ENCODE data around the gene MIF4GD. TPM values are rescaled to one million over a fixed set of nuclear protein-coding genes. Genes with fewer than 3 reads are reported as not detected.
"Not testable (repeated sequence)": the region's sequence is repeated elsewhere in the genome, so short reads cannot be mapped to it uniquely, and the experiment has no call there.

The MIF4GD gene
- total RNA-seq, 1 donor from 2014 or later, result 15.4 TPM

DNA sequence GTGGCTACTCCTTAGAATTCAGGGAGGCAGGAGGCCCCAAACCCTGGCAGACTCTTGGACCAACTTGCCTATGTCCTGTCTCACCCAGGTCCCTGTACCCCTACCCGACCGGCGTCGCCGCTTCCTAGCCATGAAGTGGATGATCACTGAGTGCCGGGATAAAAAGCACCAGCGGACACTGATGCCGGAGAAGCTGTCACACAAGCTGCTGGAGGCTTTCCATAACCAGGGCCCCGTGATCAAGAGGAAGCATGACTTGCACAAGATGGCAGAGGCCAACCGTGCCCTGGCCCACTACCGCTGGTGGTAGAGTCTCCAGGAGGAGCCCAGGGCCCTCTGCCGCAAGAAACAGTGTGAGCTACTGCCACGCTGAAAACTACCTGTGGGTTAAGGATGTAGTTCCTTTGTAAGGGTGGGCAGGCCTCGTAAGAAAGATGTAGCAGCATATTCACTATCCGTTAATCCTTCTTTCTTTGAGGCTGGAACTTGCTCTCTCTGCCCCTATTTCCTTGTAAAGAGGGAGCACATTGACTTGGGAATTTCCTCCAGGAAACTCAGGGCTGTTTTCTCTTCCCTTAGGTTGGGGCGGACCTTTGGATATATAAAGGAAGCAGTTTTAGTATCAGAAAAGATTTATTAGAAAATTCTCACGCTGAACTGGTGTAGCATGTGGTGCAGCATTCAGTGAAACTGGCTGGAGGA lies 5.3 kb downstream of the MIF4GD start:
- intact Hi-C loops (cut with micrococcal nuclease), result no loop called here
- ATAC-seq (no peak), DNase-seq (no peak)

DNA sequence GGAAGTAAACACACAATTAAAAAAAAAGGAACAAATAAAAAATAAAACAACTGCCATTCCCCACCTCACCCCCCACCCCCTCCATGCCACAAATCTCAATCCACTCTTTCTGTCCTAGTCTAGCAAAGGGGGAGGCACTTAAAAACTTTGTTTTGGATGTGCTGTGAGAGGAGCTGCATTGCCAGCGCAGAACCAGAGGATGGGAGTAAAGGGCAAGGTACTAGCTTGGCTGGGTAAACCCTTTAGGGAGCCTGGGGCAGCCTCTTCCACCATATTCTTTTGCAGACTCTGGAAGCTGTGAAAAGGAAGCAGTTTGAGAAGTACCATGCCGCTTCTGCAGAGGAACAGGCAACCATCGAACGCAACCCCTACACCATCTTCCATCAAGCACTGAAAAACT lies 8.0 kb downstream of the MIF4GD start:
- no peak for DNase-seq
- intact Hi-C loops (cut with micrococcal nuclease), result no loop called here

DNA sequence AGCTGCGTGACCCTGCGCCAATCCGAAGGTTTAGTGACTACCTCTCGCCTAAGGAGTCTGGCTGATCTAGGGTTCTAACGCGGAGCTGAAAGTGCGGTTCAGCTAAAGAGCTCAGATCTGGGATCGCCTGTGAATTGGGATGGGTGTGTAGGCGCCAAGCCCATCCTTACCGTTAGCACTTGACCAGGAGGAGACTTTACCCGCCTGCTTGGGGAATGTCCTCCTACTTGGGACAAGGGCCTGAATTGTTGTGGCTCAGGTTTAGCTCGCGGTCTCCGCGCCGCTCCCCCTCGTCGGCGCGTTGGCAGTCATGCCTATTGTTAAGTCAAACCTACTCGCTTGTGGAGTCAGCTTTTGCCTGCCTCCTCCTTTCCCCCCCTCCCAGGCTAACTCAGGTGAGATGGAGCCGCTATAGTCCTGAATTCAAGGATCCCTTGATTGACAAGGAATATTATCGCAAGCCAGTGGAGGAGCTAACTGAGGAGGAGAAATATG lies 8.9 kb downstream of the MIF4GD start:
- DNase-seq (no peak), ATAC-seq (no peak)
- intact Hi-C loops (cut with micrococcal nuclease), result no loop called here

More for the DNA sequence above, 8.0 kb downstream of the MIF4GD start:
- no peak for ATAC-seq

DNA sequence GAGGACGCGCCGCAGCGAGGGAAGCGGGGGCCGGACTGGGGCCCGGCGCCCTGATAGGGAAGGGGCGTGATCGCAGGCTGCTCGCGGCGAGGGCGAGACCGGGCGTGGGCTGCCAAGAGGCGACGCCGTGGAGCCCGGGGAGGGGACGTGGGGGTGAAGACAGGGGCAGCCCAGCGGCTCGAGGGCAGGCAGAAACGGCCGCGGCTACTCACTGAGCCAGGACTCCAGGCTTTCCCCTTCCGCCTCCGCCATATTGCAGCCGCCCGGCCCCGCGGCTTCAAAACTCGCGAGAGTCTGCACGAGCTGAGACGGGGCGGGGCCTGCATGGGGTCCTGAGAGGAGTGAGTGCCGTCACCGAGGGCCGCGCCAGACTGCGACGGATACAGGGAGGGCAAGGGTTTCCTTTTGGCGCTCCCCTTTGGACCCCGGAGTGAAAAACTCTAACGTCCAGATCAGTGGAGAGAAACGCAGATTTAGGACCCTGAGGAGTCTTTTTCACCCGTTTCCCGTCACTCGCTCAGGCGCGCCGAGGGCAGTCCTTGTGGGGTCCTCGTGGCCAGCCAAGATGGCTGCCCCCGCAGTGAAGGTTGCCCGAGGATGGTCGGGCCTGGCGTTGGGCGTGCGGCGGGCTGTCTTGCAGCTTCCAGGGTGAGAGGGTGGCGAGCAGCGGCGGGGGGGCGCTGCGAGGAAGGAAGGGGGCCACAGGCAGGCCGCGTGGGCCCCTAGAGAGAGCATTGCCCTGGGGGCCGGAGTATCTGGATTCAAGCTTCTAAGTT lies 9.5 kb downstream of the MIF4GD start, which contains the start of the genes GGA3 and MRPS7:
GGA3 (minus strand) TSS at position 271 of the 776 bp plus-strand sequence; CDS start at position 252, 19 bp downstream.
MRPS7 (plus strand) TSS at position 544 of the 776 bp plus-strand sequence; CDS start at position 566, 22 bp downstream.
- peak; percentile 98 for ATAC-seq
- intact Hi-C loops (cut with micrococcal nuclease), result no loop called here
- peak; percentile 98 for DNase-seq

DNA sequence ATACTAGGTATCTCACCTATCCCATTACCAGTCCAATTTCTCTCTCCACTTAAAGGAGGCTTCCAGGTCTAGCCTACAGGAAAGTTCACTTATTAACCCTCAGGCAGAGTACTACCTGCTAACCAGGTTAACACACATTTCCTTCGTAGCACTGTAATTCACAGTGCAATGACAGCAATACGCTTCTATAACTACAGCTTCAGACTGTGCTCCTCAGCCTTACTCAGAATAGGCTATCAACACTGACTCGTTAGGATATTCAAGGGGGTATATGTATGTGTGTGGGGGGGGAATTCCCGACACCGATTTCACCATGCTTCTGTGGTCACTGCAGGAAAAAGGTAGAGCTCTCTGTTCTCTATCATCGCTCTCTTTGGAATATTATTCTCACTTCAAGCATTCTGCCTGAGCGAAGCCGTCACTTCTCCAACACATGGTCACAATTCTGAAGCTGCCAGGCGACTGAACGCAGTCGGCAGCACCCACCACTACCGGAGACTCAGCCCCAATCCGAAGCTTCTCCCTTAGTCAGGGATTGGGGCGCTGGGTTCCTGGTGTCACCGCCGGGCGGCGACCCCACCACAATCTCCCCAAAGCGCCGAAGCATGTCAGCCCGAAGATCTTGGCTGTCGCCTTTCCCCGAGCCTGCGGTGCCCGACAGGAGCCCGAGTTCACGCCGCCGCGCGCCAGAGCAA lies 10.2 kb downstream of the MIF4GD start:
- DNase-seq, result no peak
- ATAC-seq, result peak; percentile 4
- intact Hi-C loops (cut with micrococcal nuclease), result no loop called here

DNA sequence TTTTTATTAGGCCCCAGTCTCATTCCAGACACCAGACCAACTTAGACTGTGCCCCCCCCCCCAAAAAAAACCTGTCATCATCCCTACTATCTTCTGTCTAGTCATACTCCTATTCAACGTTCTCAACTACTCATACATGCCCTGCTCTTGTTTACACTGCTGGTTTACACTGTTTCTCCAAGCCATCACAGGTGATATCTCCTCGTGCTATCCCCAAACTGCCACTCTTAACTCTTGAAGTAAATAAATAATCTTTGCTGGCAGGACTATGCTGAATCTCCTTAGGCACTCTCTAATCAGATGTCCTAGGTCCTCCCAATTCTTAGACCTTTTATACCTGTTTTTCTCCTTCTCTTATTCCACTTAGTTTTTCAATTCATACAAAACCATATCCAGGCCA lies 13.8 kb downstream of the MIF4GD start:
- intact Hi-C loops (cut with micrococcal nuclease); DNase-seq; ATAC-seq: not testable (repeated sequence)

GRCh38 chr17:75255954-75256698 lies 14.9 kb downstream of the MIF4GD start:
- ATAC-seq; intact Hi-C loops (cut with micrococcal nuclease); DNase-seq: not testable (repeated sequence)

DNA sequence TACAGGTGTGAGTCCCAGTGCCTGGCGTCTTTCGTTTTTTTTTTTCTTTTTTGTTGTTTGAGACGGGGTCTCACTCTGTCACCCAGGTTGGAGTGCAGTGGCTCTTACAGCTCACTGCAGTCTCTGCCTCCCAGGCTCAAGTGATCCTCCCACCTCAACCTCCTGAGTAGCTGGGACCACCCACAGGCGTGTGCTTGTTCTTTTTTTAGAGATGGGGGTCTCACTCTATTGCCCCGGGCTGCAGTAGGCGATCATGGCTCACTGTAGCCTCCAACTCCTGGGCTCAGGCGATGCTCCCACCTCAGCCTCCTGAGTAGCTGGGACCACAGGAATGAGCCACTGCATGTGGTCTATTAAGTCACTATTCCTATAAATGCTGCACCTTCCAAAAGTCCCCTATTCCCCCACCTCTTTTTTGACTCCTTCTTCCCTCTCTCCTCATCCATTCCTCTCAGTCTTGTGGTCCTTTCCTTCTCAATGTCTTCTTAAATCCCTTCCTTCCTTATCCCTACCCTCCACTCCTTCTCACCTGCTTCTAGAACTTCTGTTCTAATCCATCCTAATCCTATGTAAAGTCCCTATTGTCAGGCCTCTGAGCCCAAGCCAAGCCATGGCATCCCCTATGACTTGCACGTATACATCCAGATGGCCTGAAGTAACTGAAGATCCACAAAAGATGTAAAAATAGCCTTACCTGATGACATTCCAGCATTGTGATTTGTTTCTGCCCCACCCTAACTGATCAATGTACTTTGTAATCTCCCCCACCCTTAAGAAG lies 18.8 kb downstream of the MIF4GD start:
- ATAC-seq, result no peak
- DNase-seq, result no peak
- intact Hi-C loops (cut with micrococcal nuclease), result no loop called here

DNA sequence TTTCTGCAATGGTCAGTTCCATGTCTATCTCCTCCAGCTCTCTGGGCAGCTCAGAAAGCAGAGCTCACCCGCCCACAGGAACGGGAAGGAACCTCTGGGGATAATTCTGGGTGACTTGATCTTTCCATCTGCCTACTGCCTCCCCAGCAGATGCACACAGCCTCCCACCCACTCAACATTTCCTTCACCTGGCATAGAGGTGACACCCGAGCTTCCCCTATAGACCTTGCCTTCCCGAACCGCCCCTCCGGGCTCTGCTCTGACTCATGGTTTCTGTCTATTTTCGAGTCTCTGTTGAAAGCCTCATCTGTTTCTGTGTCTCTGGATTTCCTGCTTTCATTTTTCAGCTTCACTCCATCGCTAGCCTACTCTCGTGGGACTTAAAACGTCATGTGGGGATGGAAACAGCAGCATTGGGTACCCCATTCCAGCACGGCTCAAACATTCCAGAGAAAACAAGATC lies 21.0 kb downstream of the MIF4GD start:
- peak; percentile 72 for ATAC-seq
- intact Hi-C loops (cut with micrococcal nuclease), result no loop called here
- DNase-seq, result no peak

GRCh38 chr17:75249564-75249963 lies 21.5 kb downstream of the MIF4GD start:
- no peak for ATAC-seq
- intact Hi-C loops (cut with micrococcal nuclease), result no loop called here

DNA sequence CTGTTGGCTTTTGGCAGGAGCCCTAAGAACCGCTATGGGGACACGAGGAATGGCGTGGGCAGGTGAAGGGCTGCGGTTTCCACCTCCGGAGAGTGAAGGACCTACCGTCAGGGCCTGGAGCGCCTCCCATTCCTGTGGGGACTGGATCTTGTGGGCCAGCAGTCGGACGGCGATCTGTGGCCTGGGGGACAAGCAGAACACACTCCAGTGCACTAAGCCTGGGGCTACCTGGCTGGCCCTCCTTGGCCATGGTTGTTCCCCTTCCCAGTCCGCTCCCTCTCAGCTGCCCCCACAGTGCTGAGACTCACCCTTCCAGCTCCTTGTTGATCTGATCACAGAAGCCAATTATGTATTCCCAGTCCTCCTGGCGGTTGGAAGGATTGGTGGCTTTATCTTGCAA lies 24.6 kb downstream of the MIF4GD start:
- intact Hi-C loops (cut with micrococcal nuclease), result no loop called here
- DNase-seq (no peak), ATAC-seq (no peak)

More at GRCh38 chr17:75249564-75249963, 21.5 kb downstream of the MIF4GD start:
- no peak for DNase-seq

- DNase-seq (no peak), ATAC-seq (no peak)
- intact Hi-C loops (cut with micrococcal nuclease), result no loop called here
These were observed 26.0 kb downstream of the MIF4GD start for GRCh38 chr17:75245011-75245410.

- intact Hi-C loops (cut with micrococcal nuclease), result no loop called here
- ATAC-seq (no peak), DNase-seq (no peak)
These were observed 26.7 kb downstream of the MIF4GD start for GRCh38 chr17:75244133-75244866.

GRCh38 chr17:75242461-75243042 lies 28.5 kb downstream of the MIF4GD start:
- intact Hi-C loops (cut with micrococcal nuclease), result no loop called here
- ATAC-seq, result no peak

GRCh38 chr17:75241996-75242460 lies 29.0 kb downstream of the MIF4GD start:
- DNase-seq, result no peak
- ATAC-seq, result no peak

More at GRCh38 chr17:75242461-75243042, 28.5 kb downstream of the MIF4GD start:
- no peak for DNase-seq

DNA sequence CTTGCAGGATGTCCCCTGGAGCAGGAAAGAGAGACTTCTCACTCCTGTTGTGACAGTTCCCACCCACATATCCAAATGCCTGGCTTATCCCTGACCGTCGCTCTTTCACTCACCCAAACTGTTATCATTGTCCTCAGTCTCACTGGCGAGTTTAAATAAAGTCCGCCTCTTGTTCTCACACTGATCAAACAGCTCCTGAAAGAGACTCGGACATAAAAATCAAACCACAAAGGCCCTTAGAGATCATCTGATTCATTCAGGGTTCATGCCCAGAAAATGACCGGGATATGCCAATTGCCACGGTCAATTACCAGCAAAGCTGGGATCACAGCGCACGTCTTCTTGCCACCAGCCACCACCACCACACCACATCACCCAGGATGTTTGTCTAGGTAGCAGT lies 29.5 kb downstream of the MIF4GD start:
- intact Hi-C loops (cut with micrococcal nuclease), result no loop called here
- DNase-seq, result no peak
- ATAC-seq, result no peak

More at GRCh38 chr17:75241996-75242460, 29.0 kb downstream of the MIF4GD start:
- intact Hi-C loops (cut with micrococcal nuclease), result no loop called here

- intact Hi-C loops (cut with micrococcal nuclease), result no loop called here
- DNase-seq, result no peak
- no peak for ATAC-seq
These were observed 29.9 kb downstream of the MIF4GD start for GRCh38 chr17:75241143-75241430.

Measured in left ventricle myocardium superior (tissue), 1 donor.